SKM-1 treated with dmso at 0.1 percent for 144 hours (cell line): ENCODE measurements around the gene GALNT7.
"Not testable (repeated sequence)": the region's sequence is repeated elsewhere in the genome, so short reads cannot be mapped to it uniquely, and the experiment has no call there.

ENCODE experiments used
- DNase-seq: peaks from one replicate; lab custom pipeline; 2025; ENCODE audit not compliant: unreplicated experiment; lab: John Stamatoyannopoulos, UW

The GALNT7 gene

GRCh38 chr4:173192375-173193162 is 24.0 kb downstream of the GALNT7 start:
- DNase-seq, result no peak

- DNase-seq, result no peak
Observed at GRCh38 chr4:173194157-173194556, 25.5 kb downstream of the GALNT7 start.

GRCh38 chr4:173195109-173195508 is 26.5 kb downstream of the GALNT7 start:
- DNase-seq, result no peak

GRCh38 chr4:173199553-173199952 is 30.9 kb downstream of the GALNT7 start:
- no peak for DNase-seq

- no peak for DNase-seq
Observed at GRCh38 chr4:173200103-173200884, 31.7 kb downstream of the GALNT7 start.

GRCh38 chr4:173202395-173202794 is 33.8 kb downstream of the GALNT7 start:
- DNase-seq, result no peak

GRCh38 chr4:173205656-173206055 is 37.0 kb downstream of the GALNT7 start:
- no peak for DNase-seq

- no peak for DNase-seq
Observed at GRCh38 chr4:173208420-173208819, 39.8 kb downstream of the GALNT7 start.

- no peak for DNase-seq
Observed at GRCh38 chr4:173211222-173211621, 42.6 kb downstream of the GALNT7 start.

- DNase-seq, result no peak
Observed at GRCh38 chr4:173211838-173212237, 43.2 kb downstream of the GALNT7 start.

- DNase-seq, result no peak
Observed at GRCh38 chr4:173212379-173212778, 43.8 kb downstream of the GALNT7 start.

GRCh38 chr4:173213296-173213695 is 44.7 kb downstream of the GALNT7 start:
- DNase-seq, result no peak

- no peak for DNase-seq
Observed at GRCh38 chr4:173214231-173214630, 45.6 kb downstream of the GALNT7 start.

- no peak for DNase-seq
Observed at GRCh38 chr4:173214661-173215060, 46.0 kb downstream of the GALNT7 start.

- no peak for DNase-seq
Observed at GRCh38 chr4:173217075-173217474, 48.5 kb downstream of the GALNT7 start.

GRCh38 chr4:173217727-173218126 is 49.1 kb downstream of the GALNT7 start:
- DNase-seq, result no peak

- no peak for DNase-seq
Observed at GRCh38 chr4:173218411-173219125, 50.0 kb downstream of the GALNT7 start.

- DNase-seq, result not testable (repeated sequence)
Observed at GRCh38 chr4:173219126-173219437, 50.5 kb downstream of the GALNT7 start.

- DNase-seq, result no peak
Observed at GRCh38 chr4:173223743-173224142, 55.1 kb downstream of the GALNT7 start.

GRCh38 chr4:173226401-173226888 is 57.8 kb downstream of the GALNT7 start:
- DNase-seq, result no peak

- DNase-seq, result no peak
Observed at GRCh38 chr4:173227756-173228155, 59.1 kb downstream of the GALNT7 start.

GRCh38 chr4:173230062-173230461 is 61.5 kb downstream of the GALNT7 start:
- no peak for DNase-seq
